GM21381 (cell line): ENCODE data around the gene FRYL.

Experiments used
- ATAC-seq: cut with Tn5 transposase; IDR thresholded peaks from one replicate; pipeline ENCODE4 v1.9.1; 2021; ENCODE audit warnings: mild to moderate bottlenecking, moderate library complexity; ENCODE audit not compliant: unreplicated experiment

The FRYL gene

DNA sequence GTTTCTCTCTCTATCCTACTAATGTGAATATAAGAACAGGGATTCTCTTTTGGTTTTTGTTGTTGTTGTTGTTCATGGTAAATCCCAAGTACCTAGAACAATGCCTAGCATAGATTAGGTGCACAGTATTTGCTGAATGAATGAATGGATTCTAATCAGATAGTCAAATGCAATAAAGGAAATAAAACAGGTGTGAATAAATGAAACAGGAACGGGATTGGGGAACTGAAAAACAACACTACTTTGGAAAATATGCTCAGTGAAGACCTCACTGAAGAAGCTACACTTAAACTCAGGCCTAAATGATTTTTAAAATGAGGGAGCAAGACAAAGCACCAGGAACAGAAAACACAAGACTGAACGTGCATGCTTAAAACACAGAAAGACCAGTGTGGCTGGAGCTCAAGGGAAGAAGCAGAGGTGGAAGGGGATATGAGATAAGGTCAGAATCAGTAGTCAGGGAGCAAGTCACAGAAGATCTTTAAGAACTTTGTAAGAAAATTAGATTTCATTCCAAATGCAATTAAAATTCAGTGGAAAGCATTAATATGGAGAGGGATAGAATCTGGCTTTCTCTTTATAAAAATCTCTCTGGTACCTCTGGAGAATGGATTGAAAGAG lies 145.3 kb downstream of the FRYL start:
- ATAC-seq, result no peak

DNA sequence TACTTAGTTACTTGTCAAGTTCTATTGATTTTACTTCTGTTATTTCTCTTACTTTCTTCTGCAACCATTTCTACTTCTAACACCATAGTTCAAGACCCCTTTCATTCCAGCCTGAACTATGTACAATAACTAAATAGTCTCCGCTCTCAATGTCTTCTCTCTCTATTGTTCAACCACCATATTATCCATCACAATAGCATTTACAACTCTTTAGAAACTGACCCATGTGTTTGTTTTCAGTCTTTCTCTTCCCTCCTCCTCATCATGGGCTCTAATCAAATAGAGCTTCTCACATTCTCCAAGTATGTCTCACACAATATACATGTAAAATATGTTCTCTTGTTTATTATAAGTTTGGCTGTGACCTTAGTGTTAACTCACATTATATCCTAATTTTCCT lies 146.4 kb downstream of the FRYL start:
- ATAC-seq, result no peak

DNA sequence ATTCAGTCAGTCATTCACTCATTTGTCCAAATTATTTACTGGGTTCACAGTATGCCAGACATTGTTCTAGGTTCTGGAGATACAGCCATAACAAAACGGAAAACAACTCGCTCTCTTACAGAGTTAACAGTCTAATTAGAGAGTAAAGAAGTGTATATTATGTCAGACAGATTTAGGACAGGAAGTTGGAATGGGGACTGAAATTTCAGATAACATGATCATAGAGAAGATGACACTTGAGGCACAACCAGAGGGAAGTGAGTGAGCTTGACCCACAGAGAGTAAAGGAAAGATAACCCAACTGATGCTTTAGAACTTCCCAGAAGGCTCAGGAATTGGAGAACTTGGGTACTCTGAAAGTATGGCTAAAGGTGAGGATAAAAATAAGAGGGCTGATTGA lies 150.6 kb downstream of the FRYL start:
- ATAC-seq, result no peak

DNA sequence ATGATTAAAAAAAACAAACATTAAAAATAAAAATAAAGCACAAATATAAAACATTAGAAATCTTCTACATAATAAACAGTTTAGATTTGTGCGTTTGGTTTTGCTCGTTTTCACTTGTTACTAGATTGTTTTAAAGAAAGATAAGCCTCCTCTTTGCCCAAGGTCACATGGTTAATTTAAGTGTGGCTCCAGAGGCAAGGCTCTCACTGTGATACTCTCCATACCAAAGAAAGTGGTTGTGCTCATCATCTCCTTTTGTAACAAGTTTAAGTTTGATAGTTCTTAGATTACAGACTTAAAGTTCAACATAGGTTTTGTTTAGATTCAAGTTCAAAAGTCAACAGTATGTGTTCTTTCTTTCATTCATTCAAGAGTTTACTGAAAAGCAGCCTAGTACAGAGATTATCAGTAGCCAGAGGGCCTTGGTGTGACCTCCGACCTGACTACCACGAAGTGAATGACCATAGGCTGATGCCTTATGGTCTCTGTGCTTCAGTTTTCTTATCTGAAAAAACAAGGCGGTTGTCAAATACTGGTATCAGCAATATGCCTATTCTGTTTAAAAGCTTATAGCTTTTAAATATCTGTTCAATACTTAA lies 156.8 kb downstream of the FRYL start:
- ATAC-seq, result no peak

DNA sequence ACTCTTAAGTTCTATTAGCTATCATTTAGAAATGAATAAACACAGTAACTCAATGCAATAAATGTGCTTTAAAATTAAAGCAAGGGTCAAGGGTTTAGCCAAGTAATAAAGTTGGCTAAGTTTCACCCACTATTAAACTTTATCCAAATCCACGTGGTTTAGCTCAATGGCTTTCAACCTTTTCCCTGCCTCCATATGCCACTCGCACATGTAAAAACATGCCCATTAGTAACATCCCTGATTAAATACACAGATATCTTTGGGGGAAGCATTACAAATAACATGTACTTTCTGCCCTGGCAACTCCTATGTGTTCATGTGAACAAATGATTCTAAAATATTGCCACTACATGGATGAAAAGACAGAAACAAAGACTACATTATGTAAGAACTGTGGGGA lies 159.2 kb downstream of the FRYL start:
- ATAC-seq, result no peak

DNA sequence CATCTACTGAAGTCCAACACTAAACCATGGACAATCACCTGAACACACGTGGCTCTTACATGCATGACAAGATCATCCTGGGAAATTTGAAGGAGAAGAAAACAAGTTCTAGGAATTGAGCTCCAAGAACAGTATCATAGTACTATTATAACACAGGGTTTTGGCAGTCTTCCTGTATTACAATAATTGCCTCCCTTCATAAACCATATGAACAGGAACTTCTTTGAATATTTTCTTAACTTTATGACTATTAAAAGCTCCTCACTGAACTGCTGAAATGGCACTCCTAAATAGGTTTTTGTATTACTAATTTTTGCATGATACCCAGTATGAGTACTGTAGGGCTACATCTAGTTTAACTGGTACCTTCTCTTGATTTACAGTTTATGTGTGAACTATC lies 160.0 kb downstream of the FRYL start:
- ATAC-seq, result no peak

DNA sequence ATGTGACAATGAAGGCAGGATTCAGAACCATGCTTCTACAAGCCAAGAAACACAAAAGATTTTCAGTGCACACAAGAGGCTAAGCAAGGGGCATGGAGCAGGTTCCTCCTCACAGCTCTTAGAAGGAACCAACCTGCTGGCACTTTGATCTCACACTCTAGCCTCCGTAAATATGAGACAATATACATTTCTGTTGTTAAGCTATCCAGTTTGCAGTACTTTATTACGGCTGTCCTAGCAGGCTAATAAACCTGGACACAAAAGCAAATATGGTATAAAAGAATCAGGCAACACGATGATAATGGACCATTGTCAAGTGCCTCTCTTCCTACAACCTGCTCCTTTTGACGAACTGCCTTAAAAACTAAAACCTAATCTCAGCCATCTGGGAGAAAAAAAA lies 175.6 kb downstream of the FRYL start:
- ATAC-seq, result no peak

DNA sequence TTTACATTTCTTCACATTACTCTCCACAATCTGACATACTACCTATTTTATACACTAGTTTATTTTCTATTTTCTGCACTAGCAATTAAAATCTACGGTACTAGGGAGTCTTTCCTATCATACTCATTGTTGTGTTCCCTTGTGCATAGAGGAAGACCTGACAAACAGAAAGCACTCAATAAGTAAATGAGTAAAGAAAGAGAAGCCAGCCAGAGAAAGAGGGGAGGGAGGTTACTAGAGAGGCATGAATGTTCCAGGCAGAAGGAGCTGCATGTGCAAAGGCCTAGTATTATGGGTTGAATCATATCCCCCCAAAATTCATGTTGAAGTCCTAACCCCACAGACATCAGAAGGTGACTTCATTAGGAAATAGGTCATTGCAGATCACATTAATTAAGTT lies 176.0 kb downstream of the FRYL start:
- no peak for ATAC-seq

DNA sequence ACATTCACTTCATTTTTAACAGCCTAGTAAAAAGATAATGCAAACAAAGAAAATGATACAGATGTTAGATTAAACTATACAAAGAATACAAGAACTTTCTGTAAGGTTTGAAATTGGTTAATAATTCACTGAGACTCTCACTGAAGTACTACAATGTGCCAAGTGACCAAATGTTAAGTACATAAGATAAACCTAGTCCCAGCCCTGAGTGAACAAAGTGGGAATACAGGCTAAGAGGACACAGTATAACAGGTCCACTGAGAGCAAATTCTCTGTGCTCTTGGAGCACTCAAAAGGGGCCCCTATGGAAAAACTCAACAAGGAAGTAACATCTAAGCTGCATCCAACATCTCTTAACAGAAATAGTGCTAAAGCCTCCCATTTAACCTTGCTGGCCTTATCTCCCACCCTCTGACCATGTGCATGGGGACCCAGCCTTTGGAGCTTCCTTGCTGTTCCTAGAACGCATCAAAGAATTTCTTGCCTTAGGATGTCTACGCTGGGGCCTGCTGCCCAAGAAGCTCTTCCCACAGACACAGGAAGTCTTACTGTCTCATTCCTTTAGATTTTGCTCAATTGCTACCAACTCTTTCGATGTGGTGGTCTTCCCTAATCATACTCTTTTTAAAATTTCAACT lies 176.6 kb downstream of the FRYL start:
- no peak for ATAC-seq

DNA sequence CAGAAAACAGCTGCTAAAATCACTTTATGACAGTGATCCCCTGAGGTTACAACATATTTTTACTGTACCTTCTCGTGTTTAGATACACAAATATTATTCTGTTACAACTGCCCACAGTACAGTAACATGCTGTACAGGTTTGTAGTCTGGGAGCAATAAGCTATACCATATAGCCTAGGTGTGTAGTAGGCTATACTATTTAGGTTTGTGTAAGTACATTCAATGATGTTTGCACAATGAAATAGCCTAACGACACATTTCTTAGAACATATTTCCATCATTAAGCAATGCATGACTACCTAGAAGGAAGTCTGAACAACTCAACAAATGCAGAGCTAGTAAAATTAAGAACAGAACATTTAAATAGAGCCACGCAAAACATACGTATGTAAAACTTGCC lies 177.3 kb downstream of the FRYL start:
- no peak for ATAC-seq

DNA sequence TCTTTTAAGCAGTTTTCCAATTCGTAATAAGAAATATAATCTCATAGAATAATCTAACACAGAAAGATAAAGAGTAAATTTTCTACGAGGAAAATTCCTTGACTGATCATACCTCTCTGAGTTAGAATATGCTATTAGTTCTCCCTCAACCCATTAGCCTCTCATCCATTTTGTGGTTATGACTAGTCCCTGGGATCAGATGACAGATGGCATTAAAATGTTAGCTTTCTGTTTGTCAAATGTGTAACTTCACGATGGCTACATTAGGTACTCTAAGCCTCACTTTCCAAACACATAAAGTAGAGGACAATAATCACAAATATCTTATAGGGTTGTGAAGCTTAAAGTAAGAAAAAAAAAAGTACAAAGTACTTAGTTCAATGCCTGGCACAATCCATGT lies 177.9 kb downstream of the FRYL start:
- ATAC-seq, result no peak

DNA sequence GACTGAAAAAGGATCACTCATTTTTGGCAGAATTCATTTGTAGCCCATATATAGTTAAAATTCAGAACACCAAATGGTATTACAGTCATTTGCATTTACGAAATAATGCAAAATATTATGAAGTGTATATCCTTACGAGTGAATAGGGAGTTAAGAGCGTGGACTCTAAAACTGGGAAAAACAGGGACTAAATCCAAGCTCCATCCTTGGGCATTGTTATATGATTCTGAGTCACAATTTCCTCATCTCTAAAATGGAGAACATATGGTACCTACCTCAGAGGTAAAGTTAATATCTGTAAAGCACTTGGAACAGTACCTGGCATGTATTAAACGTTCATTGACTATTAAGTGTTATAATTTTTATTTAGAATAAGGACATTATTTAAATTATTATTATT lies 183.7 kb downstream of the FRYL start:
- no peak for ATAC-seq

DNA sequence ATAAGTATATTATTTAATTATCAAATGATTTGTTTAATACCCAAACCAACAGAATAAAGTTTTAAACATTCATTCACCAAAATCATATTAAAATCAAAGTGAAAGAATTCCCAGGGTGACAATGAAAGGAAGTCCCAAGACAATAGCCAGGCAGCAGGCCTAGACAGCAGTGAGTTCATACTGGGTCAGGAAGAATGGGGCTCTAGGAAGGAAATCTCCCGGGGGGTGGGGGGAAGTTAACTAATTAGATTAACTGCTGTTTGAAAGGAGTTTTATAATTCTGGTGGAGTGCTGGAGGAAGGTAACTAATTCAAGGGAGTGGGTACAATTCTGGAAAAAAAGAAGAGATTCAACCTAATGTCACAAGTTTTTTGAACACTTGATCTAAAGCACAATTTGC lies 185.9 kb downstream of the FRYL start:
- no peak for ATAC-seq

DNA sequence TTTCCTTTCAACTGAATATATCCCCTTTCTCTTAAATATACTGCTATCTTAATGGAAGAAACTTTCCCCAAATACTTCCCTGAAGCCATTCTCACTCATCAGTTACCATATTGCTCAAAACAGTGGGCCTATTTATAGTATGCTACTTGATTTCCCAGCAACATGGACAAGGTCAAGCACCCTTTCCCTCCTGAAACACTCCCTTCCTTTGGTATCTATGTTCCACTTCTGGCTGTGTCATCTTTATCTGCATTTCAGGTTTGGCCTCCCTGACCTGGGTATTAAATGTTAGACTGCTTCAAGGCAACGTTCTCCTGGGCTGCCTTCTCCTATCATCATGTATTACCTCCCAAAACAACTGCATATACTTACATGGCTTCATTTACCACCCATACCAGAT lies 188.7 kb downstream of the FRYL start:
- no peak for ATAC-seq

DNA sequence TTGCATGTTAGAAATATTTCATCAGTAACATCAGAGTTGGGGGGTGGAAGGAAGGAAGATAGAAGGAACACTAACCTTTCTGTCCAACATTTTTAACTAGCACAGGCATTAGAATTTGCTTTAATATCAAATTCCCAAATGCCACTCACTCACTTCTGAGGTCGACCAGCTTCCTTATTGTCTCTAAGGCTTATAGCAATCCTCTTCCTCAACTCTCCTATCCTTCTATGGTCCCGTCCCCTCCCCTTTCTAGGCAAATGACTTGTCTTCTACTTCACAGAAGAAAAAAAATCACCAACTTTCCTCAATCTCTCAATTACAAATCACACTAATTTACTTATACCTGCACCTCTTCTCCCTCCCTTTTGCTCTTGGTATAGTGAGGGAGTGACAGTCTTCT lies 189.2 kb downstream of the FRYL start:
- no peak for ATAC-seq

DNA sequence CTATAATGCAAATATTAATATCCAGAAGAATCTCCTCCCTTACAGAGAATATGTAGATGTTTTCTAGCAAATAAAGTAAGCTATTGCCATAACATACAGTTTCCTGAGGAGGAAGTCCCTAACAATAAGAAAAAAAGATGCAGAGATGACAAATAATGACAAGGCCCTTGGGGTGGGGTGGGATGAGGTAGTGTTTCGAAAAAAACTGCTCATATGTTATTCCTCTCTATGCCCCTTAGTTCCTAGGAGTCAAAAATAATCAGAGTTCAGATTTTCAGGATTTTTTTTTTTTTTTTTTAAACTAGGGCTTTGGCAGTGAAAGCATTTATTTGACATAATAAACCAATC lies 191.0 kb downstream of the FRYL start:
- ATAC-seq, result no peak

DNA sequence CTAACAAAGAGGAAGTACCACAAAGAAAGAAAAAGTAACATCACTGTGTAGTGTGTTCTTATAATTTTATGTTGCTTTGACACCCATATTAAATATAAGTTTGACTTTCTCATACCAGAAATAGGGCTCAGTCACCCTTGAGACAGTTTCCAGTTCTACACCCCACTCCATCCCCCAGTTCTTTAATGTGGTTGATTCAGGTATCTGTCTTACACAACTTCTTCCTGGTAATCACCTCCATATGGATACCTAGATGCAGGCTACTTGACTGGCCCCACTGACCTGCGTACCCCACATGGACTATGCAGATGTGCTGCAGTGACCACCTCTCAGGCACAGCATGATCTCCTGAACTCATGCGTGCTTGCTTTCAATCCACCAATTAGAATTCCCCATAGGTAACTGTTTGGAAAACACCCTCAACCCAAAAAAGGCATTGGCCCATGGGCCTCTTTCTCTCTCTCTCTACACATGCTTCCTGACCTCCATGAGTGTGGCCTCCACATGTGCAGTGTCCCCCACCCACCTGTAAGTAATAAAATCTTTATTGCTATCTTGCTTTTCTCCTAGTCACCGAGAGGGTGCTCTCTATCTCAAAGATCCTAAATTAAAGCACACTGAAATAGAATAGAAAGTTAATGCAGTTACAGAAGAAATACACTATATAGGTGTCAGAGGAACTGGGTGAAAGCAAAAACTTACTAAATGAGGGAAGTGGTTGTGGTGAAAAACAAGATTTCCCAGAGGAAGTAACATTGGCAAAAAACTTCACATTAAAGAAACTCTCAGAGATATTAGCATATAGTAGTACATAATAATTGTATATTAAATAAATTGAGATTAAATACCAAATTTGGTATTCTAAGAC lies 191.6 kb downstream of the FRYL start:
- ATAC-seq, result no peak

DNA sequence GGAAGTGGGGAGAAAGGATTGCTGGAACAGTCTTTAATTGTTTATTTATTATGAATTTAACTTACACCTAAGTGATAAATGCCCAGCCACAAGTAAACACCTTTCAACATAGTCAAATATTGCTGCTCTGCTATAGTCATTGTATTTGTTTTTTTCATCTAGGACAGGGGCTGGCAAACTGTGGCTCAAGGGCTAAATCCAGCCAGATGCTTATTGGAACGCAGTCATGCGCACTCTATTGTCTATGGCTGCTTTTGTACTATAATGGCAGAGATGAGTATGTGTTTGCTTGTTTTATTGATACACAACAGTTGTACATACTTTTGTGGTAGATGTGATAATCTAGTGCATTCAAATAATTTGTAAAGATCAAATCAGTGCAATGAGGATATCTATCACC lies 194.7 kb downstream of the FRYL start:
- no peak for ATAC-seq

DNA sequence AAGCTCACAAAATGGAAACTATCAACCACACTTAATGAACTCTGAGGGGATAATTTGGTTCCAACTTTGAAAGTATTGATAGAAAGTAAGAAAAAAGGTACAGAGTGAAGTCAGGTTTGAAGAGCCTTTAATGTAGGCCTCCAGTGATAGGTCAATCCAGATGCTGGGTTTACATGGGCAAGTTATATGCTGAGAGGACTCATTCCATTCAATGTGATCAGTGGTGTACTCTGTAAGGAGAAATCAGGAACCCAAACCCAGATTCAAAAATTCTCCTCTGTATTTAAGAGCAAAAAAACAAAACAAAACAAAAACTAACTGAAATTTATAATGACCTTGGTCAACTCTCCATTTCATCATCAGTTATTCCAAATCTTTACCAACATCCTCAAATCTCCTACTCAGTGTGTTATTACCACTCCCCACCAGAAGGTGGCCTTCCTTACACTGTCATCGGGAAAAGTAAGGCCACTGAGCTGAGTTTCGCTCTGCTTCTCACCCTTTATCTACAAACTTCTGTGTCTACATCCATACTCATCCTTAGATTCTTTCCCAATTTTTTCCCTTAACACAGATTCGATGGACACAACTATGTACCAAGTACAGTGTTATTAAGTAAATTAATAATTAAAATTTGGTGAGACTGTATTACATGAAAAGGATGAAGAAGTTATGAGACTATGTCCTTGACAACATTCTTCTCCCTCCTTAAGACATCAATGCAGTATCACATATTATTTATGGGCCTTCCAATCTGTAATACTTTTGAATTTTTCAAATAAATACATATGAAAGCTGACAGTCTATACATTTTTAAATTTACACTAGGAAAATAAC lies 201.7 kb downstream of the FRYL start:
- peak; percentile 78 for ATAC-seq

DNA sequence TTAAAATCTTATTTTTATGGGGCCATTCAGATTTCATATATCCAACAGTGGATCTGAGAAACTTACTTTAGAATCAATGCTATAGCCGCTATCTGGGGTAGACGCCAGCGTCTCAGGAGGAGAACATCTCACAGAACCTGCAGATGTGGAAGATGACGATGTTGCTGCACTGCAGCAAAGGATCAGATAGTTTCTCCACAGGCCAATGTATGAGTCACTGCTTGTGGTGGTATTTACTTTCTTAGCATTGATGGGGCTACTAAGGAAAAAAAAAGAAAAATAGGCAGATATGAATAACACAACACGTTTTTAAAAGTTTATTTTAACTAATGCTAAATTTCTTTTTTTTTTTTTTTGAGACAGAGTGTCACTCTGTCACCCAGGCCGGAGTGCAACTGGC lies 204.1 kb downstream of the FRYL start:
- no peak for ATAC-seq

DNA sequence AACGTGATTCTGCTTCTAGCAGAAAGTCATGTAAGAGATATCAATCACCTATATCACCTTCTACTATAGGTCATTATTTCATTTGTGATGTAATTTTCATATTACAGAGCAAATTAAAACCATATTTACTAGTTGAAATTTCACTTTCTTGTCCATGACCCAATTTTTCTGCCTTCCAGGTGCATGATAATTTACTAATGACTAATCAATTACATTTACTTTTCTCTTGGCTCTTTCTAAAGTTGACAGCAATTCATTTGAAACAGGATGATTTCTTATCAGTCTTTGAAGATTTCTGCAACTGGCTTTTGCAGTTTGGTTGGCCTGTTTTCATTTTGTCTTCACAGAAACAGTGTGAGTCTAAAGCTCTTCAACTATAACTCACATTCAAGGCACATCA lies 208.6 kb downstream of the FRYL start:
- no peak for ATAC-seq
